Mesendoderm (in vitro differentiated cells): ENCODE results near the gene TFDP1.

ENCODE experiments used
- DNase-seq: peaks from one replicate; pipeline ENCODE4 v3.0.0; 2013
- H2AK5ac ChIP-seq: 2 replicates; pipeline ENCODE4 v1.6.1; 2013; ENCODE audit warnings: low read length, inconsistent platforms
- H2BK120ac ChIP-seq: 2 replicates; pipeline ENCODE4 v1.6.1; 2013; ENCODE audit warnings: low read depth, mild to moderate bottlenecking, low read length, moderate library complexity, mixed read lengths
- H2BK15ac ChIP-seq: replicated peaks from 2 replicates; pipeline ENCODE4 v1.6.1; 2013; ENCODE audit warnings: low read depth, mild to moderate bottlenecking, moderate library complexity
- H2BK5ac ChIP-seq: 2 replicates; pipeline ENCODE4 v1.6.1; 2013; ENCODE audit warnings: low read length, inconsistent platforms
- H3K18ac ChIP-seq: 2 replicates; pipeline ENCODE4 v1.6.1; 2013; ENCODE audit warnings: mild to moderate bottlenecking, low read length, mixed read lengths
- H3K23ac ChIP-seq: one replicate; pipeline ENCODE4 v1.6.1; 2013; ENCODE audit warnings: low read length
- H3K27ac ChIP-seq: 2 replicates; pipeline ENCODE4 v1.5.1; 2013; ENCODE audit warnings: low read depth, mild to moderate bottlenecking, inconsistent platforms, low read length, moderate library complexity
- H3K27me3 ChIP-seq: 2 replicates; pipeline ENCODE4 v1.6.1; 2013; ENCODE audit warnings: low read length, control low read depth, mild to moderate bottlenecking, inconsistent platforms; ENCODE audit not compliant: insufficient read depth, poor library complexity
- H3K36me3 ChIP-seq: 2 replicates; pipeline ENCODE4 v1.6.1; 2013; ENCODE audit warnings: low read length, inconsistent platforms; ENCODE audit not compliant: control insufficient read depth, insufficient read depth
- H3K4ac ChIP-seq: one replicate; pipeline ENCODE4 v1.6.1; 2013; ENCODE audit warnings: low read depth, mild to moderate bottlenecking, low read length, moderate library complexity
- H3K4me1 ChIP-seq: 2 replicates; pipeline ENCODE4 v1.6.1; 2013; ENCODE audit warnings: low read depth, low read length, inconsistent platforms; ENCODE audit not compliant: control insufficient read depth
- H3K4me2 ChIP-seq: 2 replicates; pipeline ENCODE4 v1.6.1; 2013; ENCODE audit warnings: low read length
- H3K4me3 ChIP-seq: 2 replicates; pipeline ENCODE4 v1.5.1; 2013; ENCODE audit warnings: mild to moderate bottlenecking, low read length
- H3K56ac ChIP-seq: one replicate; pipeline ENCODE4 v1.6.1; 2013; ENCODE audit warnings: low read length
- H3K79me1 ChIP-seq: 2 replicates; pipeline ENCODE4 v1.6.1; 2013; ENCODE audit warnings: low read length, inconsistent platforms
- H3K79me2 ChIP-seq: 2 replicates; pipeline ENCODE4 v1.6.1; 2013; ENCODE audit warnings: mild to moderate bottlenecking, low read length; ENCODE audit not compliant: control insufficient read depth, insufficient read depth
- H3K9ac ChIP-seq: 2 replicates; pipeline ENCODE4 v1.6.1; 2013; ENCODE audit warnings: low read length, inconsistent platforms
- H4K5ac ChIP-seq: one replicate; pipeline ENCODE4 v1.6.1; 2013; ENCODE audit warnings: low read length
- H4K8ac ChIP-seq: one replicate; pipeline ENCODE4 v1.6.1; 2013; ENCODE audit warnings: low read depth, mild to moderate bottlenecking, control low read depth, low read length, moderate library complexity
- WGBS: extraction: QIAGEN DNeasy Blood & Tissue Kit; methylation state at CpG from one replicate; pipeline ENCODE4 v1.1.7; 2013; ENCODE audit warnings: low lambda C conversion rate, missing lambda C conversion rate; ENCODE audit not compliant: insufficient coverage; ENCODE audit errors: extremely low coverage; 5-methylcytosine and 5-hydroxymethylcytosine counted together

Gene TFDP1

GRCh38 chr13:113598081-113598410, 13.5 kb downstream of the TFDP1 start:
- peaks cover 81% of the 10 kb centered on the region for H3K79me2 ChIP-seq
- H3K23ac ChIP-seq = no peak overlapping the region
- no peak overlapping the region for H2BK5ac ChIP-seq
- H4K8ac ChIP-seq = no peak overlapping the region
- H3K27me3 ChIP-seq = no peaks in the 10 kb centered on the region
- no peak overlapping the region for H2BK120ac ChIP-seq
- no peak overlapping the region for H2BK15ac ChIP-seq
- WGBS = no CpG with 5 or more reads among the region's 5 CpGs
- no peak overlapping the region for H3K56ac ChIP-seq
- no peaks in the 10 kb centered on the region for H3K4me1 ChIP-seq
- H2AK5ac ChIP-seq = no peak overlapping the region
- no peak overlapping the region for H3K9ac ChIP-seq
- H3K4me2 ChIP-seq = no peak overlapping the region
- no peak overlapping the region for H4K5ac ChIP-seq
- no peak for DNase-seq
- H3K18ac ChIP-seq = no peak overlapping the region
- H3K79me1 ChIP-seq = peaks cover 36% of the 10 kb centered on the region
- H3K36me3 ChIP-seq = peaks cover 13% of the 10 kb centered on the region
- no peak overlapping the region for H3K4ac ChIP-seq
- H3K27ac ChIP-seq = no peak overlapping the region
- no peak overlapping the region for H3K4me3 ChIP-seq

- Histone ChIP-seq H3K27ac (no peak overlapping the region), H4K5ac (no peak overlapping the region), H3K4ac (no peak overlapping the region), H3K9ac (no peak overlapping the region), H3K4me2 (no peak overlapping the region), H2BK15ac (no peak overlapping the region), H2BK120ac (no peak overlapping the region), H4K8ac (no peak overlapping the region), H3K18ac (no peak overlapping the region), H3K27me3 (no peaks in the 10 kb centered on the region), H3K23ac (no peak overlapping the region), H3K4me3 (no peak overlapping the region), H3K36me3 (peaks cover 13% of the 10 kb centered on the region), H3K56ac (no peak overlapping the region), H3K79me1 (peaks cover 40% of the 10 kb centered on the region), H2BK5ac (no peak overlapping the region), H3K79me2 (peaks cover 83% of the 10 kb centered on the region), H3K4me1 (no peaks in the 10 kb centered on the region), H2AK5ac (no peak overlapping the region)
- no peak for DNase-seq
- no CpG with 5 or more reads among the region's 13 CpGs for WGBS
These were observed 13.9 kb downstream of the TFDP1 start for GRCh38 chr13:113598481-113598880.

- no peak overlapping the region for H3K4me3 ChIP-seq
- peaks cover 88% of the 10 kb centered on the region for H3K79me2 ChIP-seq
- H2AK5ac ChIP-seq = no peak overlapping the region
- no peak overlapping the region for H3K4me2 ChIP-seq
- H3K4me1 ChIP-seq = no peaks in the 10 kb centered on the region
- no peak overlapping the region for H3K27ac ChIP-seq
- H4K5ac ChIP-seq = no peak overlapping the region
- no peak overlapping the region for H2BK5ac ChIP-seq
- H3K56ac ChIP-seq = no peak overlapping the region
- H3K9ac ChIP-seq = no peak overlapping the region
- no peak overlapping the region for H3K18ac ChIP-seq
- DNase-seq = no peak
- no peak overlapping the region for H2BK15ac ChIP-seq
- H4K8ac ChIP-seq = no peak overlapping the region
- H2BK120ac ChIP-seq = no peak overlapping the region
- WGBS = no CpG with 5 or more reads among the region's 12 CpGs
- no peaks in the 10 kb centered on the region for H3K27me3 ChIP-seq
- H3K36me3 ChIP-seq = peaks cover 13% of the 10 kb centered on the region
- no peak overlapping the region for H3K23ac ChIP-seq
- H3K79me1 ChIP-seq = peaks cover 42% of the 10 kb centered on the region
- H3K4ac ChIP-seq = no peak overlapping the region
These were observed 14.8 kb downstream of the TFDP1 start for GRCh38 chr13:113599391-113599790.

- H3K4me2 ChIP-seq = no peak overlapping the region
- no peak overlapping the region for H3K9ac ChIP-seq
- no peak overlapping the region for H4K8ac ChIP-seq
- no peaks in the 10 kb centered on the region for H3K4me1 ChIP-seq
- H3K36me3 ChIP-seq = peaks cover 9% of the 10 kb centered on the region
- H2BK120ac ChIP-seq = no peak overlapping the region
- H3K27me3 ChIP-seq = no peaks in the 10 kb centered on the region
- peaks cover 43% of the 10 kb centered on the region for H3K79me1 ChIP-seq
- no peak for DNase-seq
- peaks cover 91% of the 10 kb centered on the region for H3K79me2 ChIP-seq
- H2AK5ac ChIP-seq = no peak overlapping the region
- no CpG with 5 or more reads among the region's 28 CpGs for WGBS
- H3K4ac ChIP-seq = no peak overlapping the region
- no peak overlapping the region for H4K5ac ChIP-seq
- no peak overlapping the region for H3K56ac ChIP-seq
- no peak overlapping the region for H2BK5ac ChIP-seq
- no peak overlapping the region for H2BK15ac ChIP-seq
- no peak overlapping the region for H3K18ac ChIP-seq
- no peak overlapping the region for H3K23ac ChIP-seq
- H3K4me3 ChIP-seq = no peak overlapping the region
- H3K27ac ChIP-seq = no peak overlapping the region
These were observed 16.9 kb downstream of the TFDP1 start for GRCh38 chr13:113601166-113602070.

GRCh38 chr13:113602291-113602988, 17.9 kb downstream of the TFDP1 start:
- no CpG with 5 or more reads among the region's 15 CpGs for WGBS
- no peak for DNase-seq
- peaks cover 43% of the 10 kb centered on the region for H3K79me1 ChIP-seq
- peaks cover 94% of the 10 kb centered on the region for H3K79me2 ChIP-seq
- H2AK5ac ChIP-seq = no peak overlapping the region
- no peak overlapping the region for H3K23ac ChIP-seq
- no peak overlapping the region for H3K27ac ChIP-seq
- no peak overlapping the region for H3K18ac ChIP-seq
- H3K4me2 ChIP-seq = no peak overlapping the region
- H3K27me3 ChIP-seq = no peaks in the 10 kb centered on the region
- no peak overlapping the region for H2BK15ac ChIP-seq
- H3K4me1 ChIP-seq = no peaks in the 10 kb centered on the region
- H3K4ac ChIP-seq = no peak overlapping the region
- H4K5ac ChIP-seq = no peak overlapping the region
- no peak overlapping the region for H4K8ac ChIP-seq
- no peak overlapping the region for H3K56ac ChIP-seq
- H3K9ac ChIP-seq = no peak overlapping the region
- peaks cover 9% of the 10 kb centered on the region for H3K36me3 ChIP-seq
- no peak overlapping the region for H2BK120ac ChIP-seq
- no peak overlapping the region for H2BK5ac ChIP-seq
- H3K4me3 ChIP-seq = no peak overlapping the region
